ENCODE data around the gene TNFRSF8. TPM values are rescaled to one million over a fixed set of nuclear protein-coding genes. Genes with fewer than 3 reads are reported as not detected.

The TNFRSF8 gene
- total and polyA plus RNA-seq, 2 donors (not counting 1 experiment from before 2014, with no cell fraction given), result 0.36 to 0.57 TPM

- no peak for DNase-seq
- no peak for TF ChIP-seq CTCF (IDR thresholded peaks at IDR 0.05)
- TF ChIP-seq EZH2 (IDR thresholded peaks at IDR 0.05; ENCODE audit: borderline replicate concordance, insufficient read depth, low read depth, low read length, poor library complexity, severe bottlenecking), result no peak
- Mint-ChIP-seq H3K27ac (no peak overlapping the region), H3K4me1 (peaks cover under 1% of the 10 kb centered on the region), H3K27me3 (no peaks in the 10 kb centered on the region), H3K9me3 (ENCODE audit: insufficient read depth) (no peaks in the 10 kb centered on the region), H3K4me3 (no peak overlapping the region)
- Histone ChIP-seq H3K9me3 (ENCODE audit: control extremely low read depth in 1 of 3, control insufficient read depth in 2 of 3, insufficient read depth in 1 of 3, low read length in 2 of 3) (peaks cover 2 to 3% (median 3%) of the 10 kb centered on the region in 3 donors), H3K27ac (ENCODE audit: low read length in 2 of 2) (no peak overlapping the region), H3K4me2 (replicated peaks; ENCODE audit: low read depth, low read length, poor library complexity, severe bottlenecking) (no peak overlapping the region), H3K4me1 (ENCODE audit: control insufficient read depth in 2 of 2, insufficient read depth in 2 of 2, low read length in 2 of 2) (no peaks in the 10 kb centered on the region), H2AFZ (ENCODE audit: insufficient read depth, low read depth, low read length, poor library complexity, severe bottlenecking) (no peak overlapping the region), H4K20me1 (ENCODE audit: control insufficient read depth, insufficient read depth, low read length, poor library complexity, severe bottlenecking) (no peaks in the 10 kb centered on the region), H3K36me3 (replicated peaks in 1 of 2; ENCODE audit: control extremely low read depth in 1 of 2, control insufficient read depth in 1 of 2, extremely low read depth in 1 of 2, insufficient read depth in 2 of 2, low read length in 1 of 2) (no peaks in the 10 kb centered on the region), H3K4me3 (ENCODE audit: control extremely low read depth in 1 of 5, extremely low read depth in 1 of 5, insufficient read depth in 1 of 5, low read depth in 2 of 5, low read length in 4 of 5) (no peak overlapping the region), H3K27me3 (replicated peaks in 1 of 4; ENCODE audit: control extremely low read depth in 1 of 4, control insufficient read depth in 3 of 4, insufficient read depth in 4 of 4, low read length in 3 of 4) (no peaks in the 10 kb centered on the region), H3K9ac (ENCODE audit: low read length) (no peak overlapping the region), H3K79me2 (ENCODE audit: control insufficient read depth, insufficient read depth, low read length) (no peaks in the 10 kb centered on the region)
- CTCF ChIA-PET, result interaction anchor here (1.2 to 1.6 kb wide), 2 partner anchors 11 to 29 kb away, joined by 3 to 6 read pairs; no protein-coding TSS in a partner anchor
- POLR2A ChIA-PET, result interaction anchor here (0.7 kb wide), 1 partner anchor 75 kb away, joined by 5 read pairs; no protein-coding TSS in a partner anchor
- WGBS (ENCODE audit: insufficient coverage), result 95% methylated on average over 4 of the region's 10 CpGs
- no peak for ATAC-seq (ENCODE audit: low read depth)
- intact Hi-C loops (cut with micrococcal nuclease), result no loop called here
Observed at GRCh38 chr1:12095452-12096263, 32.6 kb downstream of the TNFRSF8 start.

DNA sequence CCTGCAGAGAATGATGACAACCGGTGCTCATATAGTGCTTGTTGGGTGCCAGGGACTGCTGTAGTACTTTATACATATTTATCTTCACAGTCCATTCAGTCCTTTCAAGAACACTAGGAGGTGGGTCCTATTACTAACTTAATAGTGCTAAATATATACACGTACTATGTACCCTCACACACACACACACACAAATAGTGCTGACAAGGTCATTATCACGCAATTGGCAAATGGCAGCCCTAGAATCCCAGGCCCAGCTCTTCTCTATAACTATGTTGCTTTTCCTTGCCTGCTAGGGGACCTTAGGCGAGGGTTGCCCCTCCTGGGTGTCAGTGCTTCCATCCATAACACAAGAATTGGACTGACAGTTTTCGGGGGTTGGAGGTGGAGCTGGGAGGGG lies 33.5 kb downstream of the TNFRSF8 start:
- Histone ChIP-seq H3K4me2 (replicated peaks; ENCODE audit: low read depth, low read length, poor library complexity, severe bottlenecking) (no peak overlapping the region), H3K9me3 (ENCODE audit: control extremely low read depth in 1 of 3, control insufficient read depth in 2 of 3, insufficient read depth in 1 of 3, low read length in 2 of 3) (peaks cover 2 to 3% (median 3%) of the 10 kb centered on the region in 3 donors), H3K4me3 (ENCODE audit: control extremely low read depth in 1 of 5, extremely low read depth in 1 of 5, insufficient read depth in 1 of 5, low read depth in 2 of 5, low read length in 4 of 5) (no peak overlapping the region), H3K9ac (ENCODE audit: low read length) (no peak overlapping the region), H3K27me3 (replicated peaks in 1 of 4; ENCODE audit: control extremely low read depth in 1 of 4, control insufficient read depth in 3 of 4, insufficient read depth in 4 of 4, low read length in 3 of 4) (no peaks in the 10 kb centered on the region), H3K79me2 (ENCODE audit: control insufficient read depth, insufficient read depth, low read length) (no peaks in the 10 kb centered on the region), H3K36me3 (replicated peaks in 1 of 2; ENCODE audit: control extremely low read depth in 1 of 2, control insufficient read depth in 1 of 2, extremely low read depth in 1 of 2, insufficient read depth in 2 of 2, low read length in 1 of 2) (no peaks in the 10 kb centered on the region), H3K4me1 (ENCODE audit: control insufficient read depth in 2 of 2, insufficient read depth in 2 of 2, low read length in 2 of 2) (no peaks in the 10 kb centered on the region), H4K20me1 (ENCODE audit: control insufficient read depth, insufficient read depth, low read length, poor library complexity, severe bottlenecking) (no peaks in the 10 kb centered on the region), H3K27ac (ENCODE audit: low read length in 2 of 2) (no peak overlapping the region), H2AFZ (ENCODE audit: insufficient read depth, low read depth, low read length, poor library complexity, severe bottlenecking) (no peak overlapping the region)
- POLR2A ChIA-PET, result no interaction called here
- WGBS (ENCODE audit: insufficient coverage), result no CpG with 5 or more reads among the region's 5 CpGs
- Mint-ChIP-seq H3K27me3 (no peaks in the 10 kb centered on the region), H3K4me3 (no peak overlapping the region), H3K4me1 (no peaks in the 10 kb centered on the region), H3K9me3 (ENCODE audit: insufficient read depth) (no peaks in the 10 kb centered on the region), H3K27ac (no peak overlapping the region)
- intact Hi-C loops (cut with micrococcal nuclease), result no loop called here
- CTCF ChIA-PET, result interaction anchor here (1.2 kb wide), 1 partner anchor 12 kb away, joined by 3 read pairs; no protein-coding TSS in a partner anchor
- no peak for ATAC-seq (ENCODE audit: low read depth)
- TF ChIP-seq EZH2 (IDR thresholded peaks at IDR 0.05; ENCODE audit: borderline replicate concordance, insufficient read depth, low read depth, low read length, poor library complexity, severe bottlenecking) (no peak), CTCF (IDR thresholded peaks at IDR 0.05) (no peak)
- DNase-seq, result no peak
